ENCODE results near the gene MMRN2.

- TF ChIP-seq CTCF (IDR thresholded peaks at IDR 0.05) (no peak), EP300 (IDR thresholded peaks at IDR 0.05) (no peak)
These were observed 58.3 kb downstream of the MMRN2 start for GRCh38 chr10:86899132-86899531.
